ENCODE results near the gene RBM6. TPM values are rescaled to one million over a fixed set of nuclear protein-coding genes. Genes with fewer than 3 reads are reported as not detected.
A peak's percentile ranks its signal among the peaks of the same experiment; 100 is the strongest.

The RBM6 gene
- polyA plus RNA-seq, 1 donor, result 194 TPM

DNA sequence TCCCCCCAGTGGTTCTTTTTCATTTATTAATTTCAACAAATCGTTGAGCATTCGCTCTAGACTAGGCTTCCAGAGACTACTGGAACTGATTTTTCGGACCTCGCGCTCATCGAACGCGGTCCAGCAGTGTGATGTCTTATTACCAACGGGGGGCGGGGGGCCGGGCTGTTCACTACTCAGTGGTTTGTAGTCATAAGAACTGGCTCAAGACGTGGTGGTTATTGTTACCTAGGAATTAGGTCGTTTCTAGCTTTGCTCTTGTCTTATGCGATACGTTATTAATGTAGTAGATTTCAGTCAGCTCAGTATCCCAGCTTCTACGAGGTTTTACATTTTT is 149.6 kb downstream of the RBM6 start:
- DNase-seq, result peak; percentile 22

DNA sequence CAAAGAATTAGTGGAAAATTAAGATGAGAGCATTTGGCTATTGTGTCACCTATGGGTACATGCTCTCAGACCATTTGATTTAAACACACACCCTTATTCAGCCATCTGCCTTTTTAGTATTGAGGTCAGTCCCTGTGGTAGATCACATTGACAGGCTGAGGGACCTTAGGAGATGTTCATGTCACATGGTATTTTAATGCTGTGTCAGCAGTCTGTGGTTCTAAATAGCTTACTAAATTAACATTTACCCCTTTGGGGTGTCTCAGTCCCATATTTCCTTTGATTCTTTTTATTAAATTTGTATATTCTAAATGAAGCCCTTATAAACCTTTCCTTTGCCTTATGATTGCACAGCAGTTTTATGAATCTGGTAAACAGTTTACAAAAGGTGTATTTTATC is 151.0 kb downstream of the RBM6 start:
- no peak for DNase-seq

DNA sequence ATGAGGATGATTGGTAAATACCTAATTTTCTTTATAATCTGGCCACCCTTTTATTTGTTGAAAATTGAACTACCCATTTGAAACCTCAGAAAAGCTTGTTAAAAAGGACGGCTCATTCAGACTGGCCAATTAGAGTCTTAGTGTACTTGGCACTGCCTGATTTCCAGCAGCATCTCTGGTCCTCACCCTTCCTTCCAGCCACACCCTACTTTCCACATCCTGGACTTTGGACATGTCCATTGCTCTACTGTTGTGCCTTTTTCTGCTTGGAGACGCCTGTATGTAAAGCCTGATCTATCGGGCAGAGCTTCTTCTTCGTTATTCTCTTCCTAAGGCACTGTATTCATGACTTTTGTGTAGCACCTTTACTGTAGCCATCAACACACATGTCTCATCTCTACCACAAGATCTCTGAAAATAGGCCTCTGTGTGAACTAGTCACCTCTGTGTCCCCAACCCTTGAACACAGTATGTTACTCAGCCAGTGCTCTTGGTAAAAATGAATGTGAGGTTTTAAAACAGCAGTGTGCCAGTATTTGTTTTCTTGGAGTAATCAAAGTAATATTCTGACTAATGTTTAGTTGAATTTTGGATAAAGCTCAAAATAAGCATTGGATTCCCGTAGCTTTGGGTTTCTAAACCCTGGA is 155.5 kb downstream of the RBM6 start:
- no peak for DNase-seq

DNA sequence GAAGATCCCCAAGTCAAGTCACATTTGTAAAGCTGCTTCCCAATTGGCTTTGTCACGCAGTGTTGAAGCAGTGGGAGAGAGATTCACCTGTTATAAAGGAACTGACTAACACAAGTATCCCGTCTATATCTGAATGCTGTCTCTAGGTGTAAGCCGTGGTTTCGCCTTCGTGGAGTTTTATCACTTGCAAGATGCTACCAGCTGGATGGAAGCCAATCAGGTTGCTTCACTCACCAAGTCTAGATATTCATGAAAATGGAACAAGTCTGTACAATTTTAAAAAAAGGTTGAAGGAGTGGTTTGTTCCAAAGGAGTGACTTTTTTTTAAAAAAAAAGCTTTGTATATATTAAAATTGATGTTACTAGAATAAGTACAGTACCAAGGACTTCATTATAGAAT is 160.4 kb downstream of the RBM6 start:
- no peak for DNase-seq

DNA sequence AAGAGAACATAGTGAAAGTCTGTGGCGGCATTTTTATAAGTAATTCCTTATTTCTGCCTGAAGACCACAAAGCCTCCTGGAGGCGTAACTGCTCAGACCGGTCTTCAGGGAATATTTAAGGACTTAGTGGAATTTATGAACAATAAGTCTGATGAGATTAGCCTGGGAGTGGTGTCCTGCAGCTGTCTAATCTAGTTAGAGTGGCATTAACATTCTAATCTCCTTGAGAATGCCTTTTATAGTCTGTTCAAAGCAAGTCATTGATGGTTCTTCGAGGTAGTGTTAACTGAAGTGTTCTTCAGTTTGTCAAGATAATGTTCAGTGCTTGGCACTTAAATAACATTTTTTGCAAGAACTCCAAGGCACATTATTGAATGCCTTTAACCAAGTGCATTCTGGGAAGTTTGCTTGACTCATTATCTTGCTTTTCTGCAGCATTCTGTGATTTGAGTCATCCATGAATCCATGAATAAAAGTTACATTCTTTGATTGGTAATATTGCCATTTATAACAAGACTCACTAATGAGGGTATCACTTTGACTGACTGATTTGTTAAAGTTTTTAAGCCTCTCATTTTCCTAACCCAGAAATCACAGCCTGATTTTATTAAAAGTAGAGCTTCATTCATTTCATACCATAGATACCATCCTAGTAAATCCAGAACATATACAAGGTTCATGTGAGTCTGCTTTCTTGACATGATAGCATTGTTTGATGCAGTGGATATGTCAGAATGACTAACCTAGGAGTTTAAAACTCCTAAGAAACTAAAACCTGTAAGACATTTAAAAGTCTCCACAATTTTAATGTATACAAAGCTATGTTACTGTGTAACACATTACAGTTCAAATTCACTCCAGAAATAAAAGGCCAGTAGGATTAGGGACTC is 161.3 kb downstream of the RBM6 start:
- no peak for DNase-seq

DNA sequence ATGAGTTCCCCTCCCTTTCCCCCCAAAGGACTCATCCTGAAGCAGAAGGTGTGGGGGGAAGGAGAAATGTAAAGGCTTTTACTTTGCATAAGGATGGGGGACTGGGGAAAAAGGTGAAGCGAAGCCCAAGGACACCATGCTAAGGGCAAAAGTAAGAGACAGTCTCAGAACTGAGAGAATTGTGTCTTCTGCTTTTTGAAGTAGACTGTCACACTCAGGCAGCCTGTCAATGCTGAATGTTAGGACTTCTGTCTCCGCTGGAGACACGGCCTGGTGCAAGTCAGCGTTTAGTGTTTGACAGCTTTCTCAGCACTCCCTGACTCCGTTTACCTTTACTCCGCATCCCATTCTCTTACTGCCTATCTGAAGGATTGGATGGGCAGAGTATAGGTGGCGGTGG is 162.6 kb downstream of the RBM6 start:
- DNase-seq, result no peak

DNA sequence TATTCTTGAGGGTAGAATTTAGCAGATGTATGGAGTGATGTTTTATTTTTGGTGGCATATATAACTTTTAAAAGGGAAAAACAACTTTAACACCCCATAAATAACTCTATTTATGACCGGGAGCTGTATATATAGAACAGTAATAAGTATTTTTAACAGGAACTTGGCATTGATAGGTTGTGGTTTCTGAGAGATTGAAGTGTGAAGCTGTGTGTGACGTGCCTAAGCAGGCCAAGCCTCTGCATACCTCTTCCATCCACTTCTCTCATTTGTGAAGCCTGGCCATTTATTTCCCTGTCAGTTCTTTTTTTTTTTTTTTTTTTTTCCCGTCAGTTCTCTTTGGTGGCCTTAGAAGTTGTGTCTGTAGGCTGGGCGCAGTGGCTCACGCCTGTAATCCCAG is 171.8 kb downstream of the RBM6 start:
- no peak for DNase-seq

DNA sequence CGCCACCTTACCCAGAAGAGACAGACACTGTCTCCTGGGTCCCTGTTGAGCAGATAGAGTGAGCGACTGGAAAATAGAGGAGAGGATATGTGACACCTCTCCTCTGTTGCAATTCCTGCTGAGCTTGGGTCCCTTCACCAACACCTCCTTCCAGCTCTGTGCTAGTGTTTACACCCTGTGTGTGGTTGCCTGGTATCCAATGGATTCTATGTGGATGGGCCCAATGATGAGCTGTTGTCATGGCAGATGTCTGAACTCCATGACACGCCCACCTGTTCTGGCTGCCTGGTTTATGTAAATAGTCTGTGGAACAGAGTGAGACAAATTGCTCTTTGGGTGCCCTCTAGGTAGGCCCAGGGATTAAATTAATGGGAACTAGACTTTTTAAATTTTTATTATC is 172.5 kb downstream of the RBM6 start:
- no peak for DNase-seq

DNA sequence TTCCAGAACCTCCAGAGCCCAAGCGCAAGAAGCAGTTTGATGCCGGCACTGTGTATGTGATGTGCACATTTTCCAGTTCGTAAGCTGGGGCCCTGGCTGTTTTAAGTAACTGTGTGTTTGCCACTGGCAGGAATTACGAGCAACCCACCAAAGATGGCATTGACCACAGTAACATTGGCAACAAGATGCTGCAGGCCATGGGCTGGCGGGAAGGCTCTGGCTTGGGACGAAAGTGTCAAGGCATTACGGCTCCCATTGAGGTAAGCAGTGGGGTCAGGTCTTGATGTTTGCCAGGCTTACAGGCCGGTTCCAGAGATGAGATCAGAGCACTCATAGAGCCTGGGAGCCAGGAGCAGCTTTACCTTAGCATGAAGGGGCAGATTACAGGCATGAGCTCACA is 177.2 kb downstream of the RBM6 start:
- no peak for DNase-seq

DNA sequence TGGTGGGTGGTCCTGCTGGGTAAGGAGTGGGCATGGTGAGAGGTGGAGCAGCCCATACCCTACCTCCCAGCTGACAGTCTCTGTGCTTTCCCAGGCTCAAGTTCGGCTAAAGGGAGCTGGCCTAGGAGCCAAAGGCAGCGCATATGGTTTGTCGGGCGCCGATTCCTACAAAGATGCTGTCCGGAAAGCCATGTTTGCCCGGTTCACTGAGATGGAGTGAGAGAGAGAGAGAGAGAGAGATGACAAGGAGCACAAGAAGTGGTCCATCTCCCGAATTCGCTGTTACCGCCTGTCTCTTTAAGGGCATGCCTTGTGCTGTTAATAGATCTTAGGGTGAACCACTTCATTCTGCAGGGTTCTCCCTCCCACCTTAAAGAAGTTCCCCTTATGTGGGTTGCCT is 178.3 kb downstream of the RBM6 start:
- DNase-seq, result no peak

DNA sequence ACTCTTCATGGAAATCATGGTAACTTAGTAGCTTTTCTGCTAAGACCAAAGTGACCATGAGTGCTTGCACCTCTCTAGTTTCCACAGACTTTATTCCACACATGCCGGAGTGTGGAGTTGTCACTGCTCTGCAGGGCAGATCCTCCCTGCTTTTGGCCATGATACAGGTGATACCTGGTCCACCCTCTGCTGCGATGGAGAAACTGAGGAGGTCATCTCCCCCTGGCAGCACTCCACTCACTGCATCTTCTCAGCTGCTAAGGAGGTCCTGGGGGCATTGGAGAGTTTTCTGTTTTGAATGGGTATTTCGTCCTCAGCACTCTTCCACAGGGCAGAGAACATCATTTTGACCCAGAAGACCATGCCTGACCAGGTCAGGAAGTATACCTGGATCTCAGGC is 179.8 kb downstream of the RBM6 start:
- no peak for DNase-seq

DNA sequence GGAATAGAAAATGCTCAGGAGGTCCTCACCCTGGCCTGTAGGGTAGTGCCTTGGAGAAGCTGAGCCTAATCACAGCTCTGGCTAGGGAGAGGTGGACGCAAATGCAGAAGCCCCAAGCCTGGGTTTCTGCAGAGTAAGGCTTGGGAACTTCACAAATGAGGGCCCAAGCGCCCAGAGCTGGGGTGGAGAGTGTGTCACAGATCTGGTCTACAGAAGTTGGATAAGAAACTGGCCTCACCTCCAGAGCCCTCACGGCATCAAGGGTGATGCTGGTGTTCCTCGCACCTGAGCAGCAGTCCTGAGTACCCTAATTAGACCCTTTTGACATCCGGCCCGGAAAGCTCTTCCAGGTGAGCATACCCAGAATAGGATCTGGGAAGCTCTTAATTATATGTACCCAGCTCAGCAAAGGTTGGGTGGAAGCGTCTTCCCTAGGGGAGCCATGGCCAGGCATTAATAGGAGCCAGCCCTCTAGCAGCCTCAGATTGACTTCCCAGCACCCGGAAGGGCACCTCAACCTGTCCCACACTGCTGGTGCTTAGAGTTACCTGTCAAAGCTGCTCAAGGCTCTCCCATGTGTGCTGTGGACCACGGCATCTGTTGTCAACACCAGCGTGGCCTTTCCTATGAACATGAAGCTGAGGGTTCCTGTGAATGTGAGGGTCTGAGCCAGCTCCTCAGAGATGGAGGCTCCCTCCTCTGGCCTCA is 180.6 kb downstream of the RBM6 start:
- no peak for DNase-seq

DNA sequence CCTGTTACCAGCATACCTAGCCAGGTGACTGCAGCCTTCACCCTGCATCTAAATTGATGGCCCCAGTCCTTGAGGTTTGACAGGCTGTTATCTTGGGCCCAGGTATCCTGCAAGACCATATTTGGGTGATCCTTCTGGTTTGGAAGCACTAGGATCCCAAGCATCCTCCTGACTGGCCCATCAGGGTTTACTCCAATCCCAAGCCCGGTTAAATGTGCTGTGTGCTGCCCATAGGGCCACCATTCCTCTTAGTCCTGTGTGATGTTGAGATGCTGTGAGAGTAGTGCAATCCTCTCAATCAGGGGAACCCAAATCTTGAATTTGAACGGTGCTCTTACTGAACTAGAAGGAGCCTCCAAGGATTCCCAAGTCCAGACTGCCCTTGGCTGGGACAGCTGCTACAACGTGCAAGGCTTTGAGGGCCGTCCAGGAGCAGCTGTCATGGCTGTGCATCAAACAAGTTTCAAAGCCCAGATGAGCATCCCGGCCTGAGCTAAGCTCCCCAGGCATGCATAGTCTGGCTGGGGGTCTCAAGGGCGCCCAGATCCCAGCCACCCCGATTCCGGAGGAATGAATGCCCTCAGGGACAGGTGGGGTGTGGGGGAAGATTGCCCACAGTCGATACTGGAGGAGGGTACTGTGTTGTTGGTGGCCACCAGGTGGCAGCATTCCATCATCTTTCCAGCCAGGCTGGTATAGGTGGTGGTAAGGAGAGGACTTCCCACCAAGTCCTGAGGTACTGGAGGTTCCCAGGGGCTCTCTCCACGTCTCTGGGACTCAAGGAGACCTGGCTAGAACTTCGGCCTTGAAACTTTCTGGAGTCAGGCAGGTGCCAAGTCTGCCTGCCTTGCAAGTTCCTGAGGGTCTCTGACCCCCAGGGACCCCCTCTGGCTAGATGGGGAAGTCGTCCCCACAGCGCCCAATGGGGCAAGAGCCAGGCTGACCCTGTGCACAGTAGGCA is 181.4 kb downstream of the RBM6 start:
- peak; percentile 76 for DNase-seq

DNA sequence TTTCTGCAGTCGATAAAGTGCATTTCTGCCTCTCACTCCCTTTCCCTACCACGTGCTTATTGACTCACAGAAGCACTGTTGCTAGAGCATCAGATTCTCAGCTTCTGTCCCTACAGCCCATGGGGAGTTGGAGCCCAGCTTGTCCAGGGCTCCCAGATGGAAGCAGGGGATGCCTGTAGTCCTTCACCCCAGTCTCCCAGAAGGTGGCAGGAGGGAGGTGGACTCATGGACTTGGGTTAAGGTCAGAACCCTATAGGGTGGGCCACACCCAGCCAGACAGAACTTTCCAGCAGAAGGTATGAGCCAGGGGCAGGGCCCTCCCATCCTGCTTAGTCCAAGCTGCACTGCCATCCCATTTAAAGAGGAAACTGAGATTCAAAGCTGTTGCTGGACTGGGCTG is 182.1 kb downstream of the RBM6 start:
- no peak for DNase-seq

DNA sequence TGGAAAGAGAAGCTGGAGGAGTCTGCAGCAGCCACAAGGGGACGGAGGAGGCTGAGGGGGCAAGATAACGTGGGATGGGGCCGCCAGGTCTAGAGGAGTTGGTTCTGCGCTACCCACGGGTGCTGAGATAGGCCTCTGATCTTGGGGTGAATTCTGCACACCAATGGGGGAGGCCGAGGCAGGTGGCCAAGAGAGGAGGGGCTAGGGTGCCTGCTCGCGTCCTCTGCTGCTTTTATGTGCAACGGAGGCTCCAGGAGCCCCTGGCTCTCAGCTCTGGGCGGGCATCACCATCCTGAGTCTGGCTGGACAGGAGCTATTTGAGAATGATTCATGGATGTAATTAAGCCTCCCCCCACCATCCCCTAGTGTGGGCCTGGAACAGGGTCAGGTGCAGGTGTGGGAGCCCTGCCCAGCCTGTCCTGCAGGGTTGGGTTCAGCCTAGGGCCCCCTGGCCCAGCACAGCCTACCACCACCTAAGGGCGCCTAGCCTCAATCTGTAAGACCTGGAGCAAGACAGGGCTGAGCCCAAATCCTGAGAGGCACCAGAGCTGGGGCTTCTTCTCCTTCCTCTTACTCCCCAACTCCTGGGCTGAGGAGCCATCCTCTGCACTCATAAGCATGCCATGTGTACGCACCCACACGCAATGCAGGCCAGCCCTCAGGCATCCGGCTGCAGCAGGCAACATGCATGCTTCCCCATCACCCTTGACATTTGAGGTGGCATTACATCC is 182.9 kb downstream of the RBM6 start:
- DNase-seq, result no peak

DNA sequence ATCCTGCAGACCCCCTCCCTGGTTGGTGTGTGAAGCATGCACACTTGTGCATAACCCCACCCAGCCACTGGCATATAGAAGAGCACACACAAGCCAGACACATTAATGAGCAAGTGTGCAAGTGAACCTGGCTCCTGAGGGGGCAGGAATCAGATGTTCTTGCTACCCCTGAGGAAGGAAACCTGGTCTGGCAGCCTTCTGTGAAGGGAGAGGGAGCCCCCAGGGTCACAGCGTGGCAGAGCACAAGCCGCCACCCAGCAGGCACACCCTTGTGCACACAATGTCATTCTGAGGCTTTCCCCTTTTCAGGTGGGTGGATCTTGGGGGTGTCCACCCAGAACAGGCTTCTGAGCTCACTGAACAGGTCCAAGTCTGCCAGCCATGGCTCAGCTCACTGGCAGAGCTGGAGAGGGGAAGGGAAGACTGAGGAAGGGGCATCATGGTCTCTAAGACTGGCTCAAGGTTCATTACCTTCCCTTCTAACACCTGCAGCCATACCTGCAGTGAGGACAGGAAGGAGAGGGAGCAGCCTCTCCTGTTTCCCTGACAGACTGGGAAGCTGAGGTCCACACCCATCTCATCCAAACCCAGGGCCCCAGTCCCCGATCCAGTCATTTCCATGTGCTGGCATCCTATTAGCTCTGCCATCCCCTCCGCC is 183.6 kb downstream of the RBM6 start:
- DNase-seq, result no peak

DNA sequence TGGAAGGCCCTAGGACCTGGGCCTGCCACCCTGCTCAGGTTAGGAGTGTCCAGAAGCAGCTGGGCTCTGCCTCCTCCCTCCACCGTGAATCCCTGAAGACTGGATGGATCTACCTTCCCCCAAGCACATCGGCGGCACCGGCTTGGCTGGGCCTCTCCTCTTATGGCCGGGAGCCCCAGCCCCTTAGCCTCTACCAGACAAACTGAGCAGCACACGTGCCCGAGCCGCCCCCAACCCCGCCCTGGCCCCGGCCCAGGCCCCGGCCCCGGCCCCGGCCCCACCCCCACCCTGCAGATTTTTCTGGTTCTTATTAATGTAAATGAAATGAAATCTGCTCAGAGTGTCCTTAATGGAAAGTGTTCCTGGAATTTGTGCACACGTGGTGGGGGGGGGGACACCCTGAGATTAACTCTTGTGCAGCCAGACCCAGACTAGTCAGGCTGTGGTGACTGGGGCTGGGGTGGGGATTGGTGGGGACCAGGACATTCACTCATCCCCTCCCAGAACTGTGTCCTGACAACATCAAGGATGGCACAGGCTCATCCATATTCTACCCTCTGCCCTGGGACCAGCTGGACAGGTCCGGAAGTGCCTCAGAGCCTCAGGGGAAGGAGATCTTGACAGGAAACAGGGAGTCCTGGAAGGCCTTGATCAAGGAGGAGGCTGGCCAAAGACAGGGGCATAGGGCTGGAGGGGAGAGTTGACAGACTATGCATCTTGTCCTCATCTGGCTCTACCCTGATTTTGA is 184.3 kb downstream of the RBM6 start:
- no peak for DNase-seq

DNA sequence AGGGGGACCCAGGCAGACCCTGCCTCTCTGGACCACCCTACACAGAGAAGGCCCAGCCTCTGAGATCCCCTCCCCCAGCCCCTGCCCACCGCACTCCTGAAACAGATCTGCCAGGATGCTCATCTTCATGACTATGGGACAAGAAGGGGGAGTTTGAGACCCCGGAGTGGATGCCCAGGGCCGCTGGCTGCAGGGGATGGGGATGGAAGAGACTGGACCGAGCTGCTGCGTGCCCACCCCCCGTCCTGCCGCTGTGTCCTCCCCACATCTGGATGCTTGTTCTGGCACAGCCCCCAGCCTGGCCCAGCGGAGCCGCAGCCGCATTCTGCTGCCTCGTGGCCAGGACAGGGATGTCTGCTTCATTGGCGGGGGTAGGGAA is 184.8 kb downstream of the RBM6 start:
- DNase-seq, result no peak

DNA sequence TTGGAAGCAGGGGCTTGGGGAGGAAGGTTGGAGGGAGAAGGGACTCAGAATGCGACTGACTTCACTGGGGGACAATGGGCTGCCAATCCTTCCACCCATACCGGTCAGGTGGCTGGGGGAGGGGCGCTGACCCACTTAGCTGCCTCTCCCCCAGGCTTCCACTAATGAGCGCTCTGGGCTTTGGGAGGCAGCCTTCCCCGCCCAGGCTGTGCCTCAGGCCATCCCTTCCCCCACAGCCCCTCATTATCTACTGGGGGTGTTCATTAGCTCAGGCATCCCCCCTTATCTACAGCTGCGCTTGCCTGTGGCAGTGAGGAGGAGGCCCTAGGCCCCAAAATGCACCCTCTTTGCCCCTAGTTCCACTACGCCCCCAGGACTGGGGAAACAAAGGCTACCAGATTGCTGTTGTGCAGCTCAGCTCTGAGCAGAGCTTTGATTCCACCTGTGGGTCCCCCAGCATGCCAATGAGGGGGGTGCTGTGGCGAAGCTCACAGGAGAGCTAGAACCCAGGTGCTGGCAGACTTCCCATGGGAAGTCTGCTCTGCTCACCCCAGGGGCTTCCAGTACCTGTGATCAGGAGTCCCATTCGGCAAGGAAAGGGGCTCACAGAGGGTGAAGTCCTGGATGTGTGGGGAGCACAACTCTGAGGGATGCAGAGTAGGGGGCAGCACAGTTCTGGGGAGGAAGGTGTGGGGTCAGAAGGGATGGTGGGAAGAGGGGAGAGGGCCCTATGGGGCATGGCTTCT is 185.8 kb downstream of the RBM6 start:
- DNase-seq, result no peak
